NCI-H1436 treated with DMSO at 0.1 percent for 48 hours (cell line): Measurements from ENCODE around the gene POLA1.
A peak's percentile ranks its signal among the peaks of the same experiment; 100 is the strongest.
"Not testable (repeated sequence)": the region's sequence is repeated elsewhere in the genome, so short reads cannot be mapped to it uniquely, and the experiment has no call there.

Experiments
- DNase-seq: peaks from one replicate; lab custom pipeline; 2025; lab: John Stamatoyannopoulos, UW

Gene POLA1, protein sequence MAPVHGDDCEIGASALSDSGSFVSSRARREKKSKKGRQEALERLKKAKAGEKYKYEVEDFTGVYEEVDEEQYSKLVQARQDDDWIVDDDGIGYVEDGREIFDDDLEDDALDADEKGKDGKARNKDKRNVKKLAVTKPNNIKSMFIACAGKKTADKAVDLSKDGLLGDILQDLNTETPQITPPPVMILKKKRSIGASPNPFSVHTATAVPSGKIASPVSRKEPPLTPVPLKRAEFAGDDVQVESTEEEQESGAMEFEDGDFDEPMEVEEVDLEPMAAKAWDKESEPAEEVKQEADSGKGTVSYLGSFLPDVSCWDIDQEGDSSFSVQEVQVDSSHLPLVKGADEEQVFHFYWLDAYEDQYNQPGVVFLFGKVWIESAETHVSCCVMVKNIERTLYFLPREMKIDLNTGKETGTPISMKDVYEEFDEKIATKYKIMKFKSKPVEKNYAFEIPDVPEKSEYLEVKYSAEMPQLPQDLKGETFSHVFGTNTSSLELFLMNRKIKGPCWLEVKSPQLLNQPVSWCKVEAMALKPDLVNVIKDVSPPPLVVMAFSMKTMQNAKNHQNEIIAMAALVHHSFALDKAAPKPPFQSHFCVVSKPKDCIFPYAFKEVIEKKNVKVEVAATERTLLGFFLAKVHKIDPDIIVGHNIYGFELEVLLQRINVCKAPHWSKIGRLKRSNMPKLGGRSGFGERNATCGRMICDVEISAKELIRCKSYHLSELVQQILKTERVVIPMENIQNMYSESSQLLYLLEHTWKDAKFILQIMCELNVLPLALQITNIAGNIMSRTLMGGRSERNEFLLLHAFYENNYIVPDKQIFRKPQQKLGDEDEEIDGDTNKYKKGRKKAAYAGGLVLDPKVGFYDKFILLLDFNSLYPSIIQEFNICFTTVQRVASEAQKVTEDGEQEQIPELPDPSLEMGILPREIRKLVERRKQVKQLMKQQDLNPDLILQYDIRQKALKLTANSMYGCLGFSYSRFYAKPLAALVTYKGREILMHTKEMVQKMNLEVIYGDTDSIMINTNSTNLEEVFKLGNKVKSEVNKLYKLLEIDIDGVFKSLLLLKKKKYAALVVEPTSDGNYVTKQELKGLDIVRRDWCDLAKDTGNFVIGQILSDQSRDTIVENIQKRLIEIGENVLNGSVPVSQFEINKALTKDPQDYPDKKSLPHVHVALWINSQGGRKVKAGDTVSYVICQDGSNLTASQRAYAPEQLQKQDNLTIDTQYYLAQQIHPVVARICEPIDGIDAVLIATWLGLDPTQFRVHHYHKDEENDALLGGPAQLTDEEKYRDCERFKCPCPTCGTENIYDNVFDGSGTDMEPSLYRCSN (N-terminal part only)

DNA sequence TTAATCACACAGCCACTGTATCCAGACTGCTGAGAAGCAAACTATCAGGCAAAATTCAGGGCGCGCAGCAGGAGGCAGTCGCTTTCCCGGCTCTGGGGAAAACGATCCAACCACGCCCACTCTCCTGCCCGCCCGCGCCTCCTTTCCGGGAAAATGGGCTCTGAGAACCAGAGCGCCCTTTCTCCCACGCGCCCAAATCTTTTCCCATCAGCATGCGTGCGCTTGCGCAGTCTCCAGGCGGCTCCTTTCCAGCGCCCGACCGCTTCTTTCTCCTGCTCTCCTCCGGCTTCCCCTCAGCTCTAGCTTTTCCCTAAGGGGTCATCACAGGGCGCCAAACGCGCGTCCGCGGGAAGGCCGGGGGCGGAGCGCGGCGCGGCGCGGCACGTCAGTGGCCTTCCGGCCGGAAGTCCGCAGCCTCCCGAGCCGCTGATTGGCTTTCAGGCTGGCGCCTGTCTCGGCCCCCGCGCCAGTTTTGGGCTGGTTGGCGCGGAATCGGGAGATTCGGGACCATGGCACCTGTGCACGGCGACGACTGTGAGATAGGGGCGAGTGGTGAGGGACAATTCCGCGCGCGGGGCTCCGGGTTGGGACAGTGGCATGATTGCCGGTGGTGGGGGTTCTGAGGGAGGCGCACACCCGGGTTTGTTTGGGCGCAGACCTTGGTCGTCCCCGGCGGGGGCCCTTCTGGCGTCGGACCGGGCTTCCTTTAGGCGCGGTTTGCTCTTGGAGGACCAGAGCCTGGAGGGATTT is at the start of gene POLA1:
Gene POLA1, plus strand, starts transcription at position 466 of the 750 bp plus-strand sequence. Its CDS starts 44 bp downstream, at position 510.
- peak; percentile 71 for DNase-seq

DNA sequence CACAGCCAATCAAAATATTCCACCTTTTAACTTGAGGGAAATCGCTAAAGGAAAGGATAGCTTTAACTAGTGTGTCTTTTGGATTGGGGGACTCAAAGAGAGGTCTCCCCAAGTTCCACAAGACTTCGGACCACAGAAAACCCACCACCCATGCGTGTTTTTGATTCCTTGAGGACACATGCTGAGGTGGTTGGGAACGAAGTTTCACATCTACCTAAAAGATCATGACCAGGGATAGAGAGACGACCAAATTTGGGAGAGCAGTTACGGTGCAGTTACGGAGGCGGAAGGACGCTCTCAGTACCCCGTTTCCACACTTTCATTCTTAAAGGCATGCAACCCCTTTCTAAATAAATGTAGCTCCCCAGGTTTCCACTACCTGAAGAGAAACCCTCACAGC is 47.7 kb upstream of the POLA1 start:
- no peak for DNase-seq

DNA sequence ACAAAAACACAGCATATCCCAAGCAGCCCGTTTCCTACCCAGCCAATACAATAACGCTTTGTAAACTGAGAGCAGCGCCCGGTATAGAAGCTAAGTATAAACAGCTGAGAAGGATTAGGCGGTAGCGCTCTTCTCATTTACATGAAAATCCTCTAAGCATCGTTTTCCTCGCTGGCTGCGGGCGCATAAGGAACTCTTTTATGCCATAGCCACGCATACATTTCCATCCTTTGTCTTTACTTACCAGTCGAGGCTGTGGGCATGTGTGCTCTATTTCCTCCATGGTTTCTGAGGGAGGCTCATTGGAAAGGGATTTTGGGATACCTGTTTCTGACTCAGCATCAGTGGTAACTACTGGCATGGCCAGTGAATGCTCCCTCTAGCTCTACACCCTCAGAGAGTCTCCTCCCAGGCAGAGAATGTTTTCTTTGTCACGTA is 47.0 kb upstream of the POLA1 start:
- DNase-seq: no peak

DNA sequence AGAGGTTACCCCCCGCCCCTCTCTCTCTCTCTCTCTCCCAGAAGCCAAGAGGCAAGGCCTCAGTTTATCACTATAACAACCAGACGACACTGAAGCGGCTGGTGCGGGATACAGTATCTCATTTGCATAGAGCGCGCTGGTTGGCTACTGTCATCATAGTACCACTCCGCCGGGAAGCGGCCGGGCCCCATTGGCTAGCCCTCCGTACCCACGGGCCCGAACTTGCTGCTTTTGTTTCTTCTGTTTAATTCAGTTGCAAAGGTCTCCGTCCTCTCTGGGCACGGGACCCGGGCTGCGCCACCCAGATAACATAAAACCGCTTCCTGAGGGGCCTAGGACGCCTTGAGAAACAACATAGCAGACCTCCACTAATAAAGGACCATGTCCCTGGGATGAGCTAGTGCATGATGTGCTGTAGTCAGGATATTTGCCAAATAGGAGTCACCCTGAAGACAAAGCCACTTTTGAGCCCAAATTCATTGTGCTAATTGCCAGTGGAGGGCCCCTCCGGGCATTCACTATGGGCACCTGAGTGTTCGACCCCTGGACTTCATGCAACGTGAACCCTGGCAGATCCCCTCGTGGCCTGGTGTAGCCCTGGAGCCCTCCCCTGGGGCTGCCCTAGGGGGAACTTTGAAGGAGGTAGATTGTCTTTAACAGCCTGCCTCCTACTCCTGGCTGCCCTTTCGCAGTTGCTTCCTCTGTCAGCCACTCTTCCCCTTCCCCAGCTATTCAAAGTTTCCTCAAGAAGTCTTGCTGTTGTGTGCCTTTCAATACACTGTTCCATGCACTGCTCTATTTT is 46.3 kb upstream of the POLA1 start, which contains the start of gene PCYT1B:
Gene PCYT1B, minus strand, starts transcription at position 91 of the 802 bp plus-strand sequence. CDS start 242 bp downstream, outside the sequence.
- DNase-seq: peak; percentile 84

DNA sequence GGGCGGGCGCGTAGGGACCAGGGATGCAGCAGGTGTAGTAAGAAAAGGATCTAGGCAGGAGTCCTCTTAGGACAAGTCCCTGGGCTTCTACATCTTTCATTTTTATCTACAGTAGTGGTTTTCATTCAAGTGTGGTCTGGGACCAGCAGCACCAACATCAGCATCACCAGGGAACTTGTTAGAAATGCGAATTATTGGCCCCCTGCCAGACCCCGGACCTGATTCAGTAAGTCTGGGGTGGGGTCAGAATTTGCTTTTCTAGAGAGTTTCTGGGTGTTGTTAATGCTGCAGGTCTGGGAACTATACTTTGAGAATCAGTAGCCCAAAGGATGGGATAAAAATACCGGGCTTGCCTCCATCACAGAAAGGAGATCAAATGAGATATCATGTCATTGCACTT is 45.2 kb upstream of the POLA1 start:
- no peak for DNase-seq

DNA sequence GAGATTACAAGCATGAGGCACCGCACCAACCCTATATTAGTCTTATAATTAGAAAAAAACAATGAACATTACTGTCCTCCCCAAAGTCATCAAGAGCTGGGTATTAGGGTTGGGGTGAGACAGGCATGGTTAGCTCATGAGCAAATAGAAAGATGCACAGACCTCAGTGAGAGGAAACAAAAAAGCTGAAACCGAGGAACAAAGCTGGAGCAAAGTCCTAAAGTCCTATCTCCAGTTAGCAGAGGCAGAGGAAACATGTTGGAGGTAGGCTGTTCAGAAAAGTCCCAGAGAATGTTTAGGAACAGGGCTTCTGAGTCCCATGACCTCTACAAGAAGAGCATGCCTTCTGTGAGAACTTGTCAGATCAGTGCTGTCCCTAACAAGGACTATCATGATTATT is 41.9 kb upstream of the POLA1 start:
- no peak for DNase-seq

DNA sequence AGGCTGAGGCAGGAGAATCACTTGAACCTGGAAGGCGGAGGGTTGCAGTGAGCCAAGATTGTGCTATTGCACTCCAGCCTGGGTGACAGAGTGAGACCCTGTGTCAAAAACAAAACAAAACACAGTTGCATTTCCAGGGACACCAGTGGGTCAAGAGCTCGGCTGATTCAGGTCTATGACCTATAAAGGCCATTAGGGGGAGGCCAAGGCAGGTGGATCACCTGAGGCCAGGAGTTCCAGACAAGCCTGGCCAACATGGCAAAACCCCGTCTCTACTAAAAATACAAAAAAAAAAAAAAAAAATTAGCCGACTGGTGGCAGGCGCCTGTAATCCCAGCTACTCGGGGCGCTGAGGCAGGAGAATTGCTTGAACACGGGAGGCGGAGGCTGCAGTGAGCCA is 38.0 kb upstream of the POLA1 start:
- DNase-seq: not testable (repeated sequence)

DNA sequence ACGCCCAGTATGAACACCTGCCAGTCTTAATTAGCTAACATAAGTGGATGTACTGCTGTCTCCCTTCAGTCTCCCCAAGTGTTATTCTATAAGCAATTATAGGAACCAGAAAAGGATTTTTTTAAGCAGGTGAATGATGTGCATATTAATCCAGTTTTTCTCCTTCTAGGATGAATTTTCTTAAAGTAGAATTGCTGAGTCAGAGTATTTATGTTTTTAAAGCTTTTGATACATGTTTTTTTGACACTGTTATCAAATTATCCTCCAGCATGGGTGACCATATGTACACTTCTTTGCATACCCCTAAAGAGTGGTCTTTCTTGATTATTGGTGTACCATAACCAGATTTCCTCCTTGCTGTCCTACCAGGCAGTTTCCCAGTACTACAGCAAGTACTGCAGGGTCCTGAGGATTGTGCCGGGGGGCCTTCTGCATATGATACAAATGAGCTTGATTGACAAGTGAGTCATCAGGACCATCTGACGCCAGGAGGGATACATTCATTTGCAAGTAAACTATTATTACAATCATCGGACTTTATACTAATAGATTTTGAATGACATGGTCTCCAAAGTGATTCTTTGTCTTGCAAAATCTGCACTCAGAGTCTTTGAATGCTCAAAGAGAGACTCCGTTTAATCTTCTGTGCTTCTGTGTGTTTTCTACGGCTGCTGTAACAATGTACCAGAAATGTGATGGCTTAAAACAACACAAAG is 35.9 kb upstream of the POLA1 start:
- peak; percentile 17 for DNase-seq

DNA sequence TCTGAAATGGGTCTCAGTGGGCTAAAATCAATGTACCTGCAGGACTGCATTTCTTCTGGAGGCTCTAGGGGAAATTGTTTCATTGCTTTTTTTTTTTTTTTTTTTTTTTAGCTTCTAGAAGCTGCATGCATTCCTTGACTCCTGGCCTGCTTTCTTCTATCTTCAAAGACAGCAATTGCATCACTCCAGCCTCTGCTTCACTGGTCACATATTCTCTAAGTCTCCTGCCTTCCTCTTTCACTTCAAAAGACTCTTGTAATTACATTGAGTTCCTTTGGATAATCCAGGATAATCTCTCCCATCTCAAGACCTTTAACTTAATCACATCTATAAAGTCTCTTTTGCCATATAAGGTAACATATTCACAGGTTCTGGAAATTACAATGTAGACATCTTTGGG is 35.3 kb upstream of the POLA1 start:
- DNase-seq: no peak

DNA sequence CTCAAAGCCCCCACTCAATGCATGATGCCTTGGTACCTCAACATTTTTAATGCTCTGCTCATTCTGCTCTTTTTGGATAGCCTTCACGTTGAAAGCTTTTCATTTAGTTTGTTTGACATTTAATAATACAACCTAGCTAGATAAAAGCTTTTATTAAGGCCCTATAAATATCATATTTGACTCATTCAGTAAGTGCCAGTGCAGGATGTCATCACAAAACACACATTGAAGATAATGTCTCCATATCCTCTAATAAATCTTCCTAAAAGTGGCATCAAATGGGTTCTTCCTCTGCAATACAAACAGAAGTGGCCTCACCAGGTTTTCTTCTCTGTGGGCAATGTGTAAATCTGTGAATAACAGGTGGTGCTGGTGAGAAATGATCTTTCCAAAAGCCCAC is 34.6 kb upstream of the POLA1 start:
- DNase-seq: no peak

DNA sequence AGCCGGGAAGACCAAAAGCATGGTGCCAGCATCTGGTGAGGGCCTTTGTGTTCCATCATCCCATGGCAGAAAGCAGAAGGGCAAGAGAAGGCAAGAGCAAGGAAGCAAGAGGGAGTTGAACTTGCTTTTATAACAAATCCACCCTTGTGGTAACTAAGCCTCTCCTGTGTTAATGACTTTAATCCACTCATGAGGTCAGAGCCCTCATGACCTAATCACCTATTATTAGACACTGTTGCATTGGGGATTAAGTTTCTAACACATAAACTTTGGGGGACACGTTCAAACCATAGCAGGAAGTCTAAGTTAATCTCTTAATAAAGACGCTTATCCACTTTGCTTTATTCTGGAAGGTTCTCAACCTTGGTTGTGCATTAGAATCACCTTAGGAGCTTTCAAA is 34.1 kb upstream of the POLA1 start:
- DNase-seq: no peak

DNA sequence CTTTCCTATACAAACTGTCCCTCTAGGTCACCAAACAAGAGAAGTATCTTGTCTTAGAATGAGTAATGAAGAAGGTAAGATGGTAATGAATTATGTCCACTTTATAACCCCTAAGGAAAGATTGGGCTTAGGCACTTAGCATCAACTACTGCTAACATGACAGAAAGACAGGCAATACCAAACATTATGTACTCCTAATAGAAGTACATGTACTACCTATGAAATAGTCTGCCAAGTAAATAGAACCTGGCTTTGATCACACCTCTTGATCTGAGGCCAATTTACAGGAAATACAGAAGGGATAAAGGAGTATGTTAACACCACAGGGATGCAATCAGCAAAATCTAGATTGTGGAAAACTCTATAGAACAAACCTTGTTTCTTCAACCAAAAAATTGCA is 32.4 kb upstream of the POLA1 start:
- DNase-seq: no peak

DNA sequence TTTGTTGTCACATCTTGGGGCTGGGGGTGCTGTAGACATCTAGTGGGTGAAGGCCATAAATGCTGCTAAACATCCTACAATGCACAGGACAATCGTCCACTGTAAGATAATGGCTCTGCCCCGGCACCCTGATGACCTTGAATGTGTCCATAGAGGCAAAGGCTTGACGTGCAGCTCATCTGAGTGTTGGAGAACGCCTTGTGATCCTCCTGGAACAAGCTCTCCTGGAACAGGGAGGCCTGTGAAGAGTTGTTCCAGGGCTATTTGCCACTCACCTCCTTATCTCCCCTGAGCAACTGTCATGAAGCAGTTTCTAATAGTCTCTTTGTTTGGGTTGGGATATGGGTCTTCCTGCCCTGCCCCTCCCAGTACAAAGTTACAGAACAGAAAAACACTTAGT is 31.4 kb upstream of the POLA1 start:
- no peak for DNase-seq

DNA sequence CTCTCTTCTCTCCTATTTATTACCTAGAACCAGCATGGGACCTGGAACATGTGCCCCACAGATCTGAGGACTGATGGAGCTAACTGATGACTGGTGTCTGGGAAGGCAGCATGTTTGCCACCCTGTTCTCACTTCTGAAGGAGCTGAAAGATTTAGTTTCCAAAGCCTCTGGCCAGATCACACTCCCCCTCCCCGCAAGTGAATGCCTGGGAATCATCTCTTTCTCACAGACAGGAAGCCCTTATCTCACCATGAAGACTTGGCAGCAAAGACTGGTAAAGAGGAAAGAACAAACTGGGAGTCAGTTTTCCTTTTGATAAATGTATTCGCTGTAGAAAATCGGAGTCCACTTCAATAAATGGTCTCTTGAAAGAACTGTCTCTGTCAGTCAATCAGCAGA is 25.6 kb upstream of the POLA1 start:
- DNase-seq: no peak

DNA sequence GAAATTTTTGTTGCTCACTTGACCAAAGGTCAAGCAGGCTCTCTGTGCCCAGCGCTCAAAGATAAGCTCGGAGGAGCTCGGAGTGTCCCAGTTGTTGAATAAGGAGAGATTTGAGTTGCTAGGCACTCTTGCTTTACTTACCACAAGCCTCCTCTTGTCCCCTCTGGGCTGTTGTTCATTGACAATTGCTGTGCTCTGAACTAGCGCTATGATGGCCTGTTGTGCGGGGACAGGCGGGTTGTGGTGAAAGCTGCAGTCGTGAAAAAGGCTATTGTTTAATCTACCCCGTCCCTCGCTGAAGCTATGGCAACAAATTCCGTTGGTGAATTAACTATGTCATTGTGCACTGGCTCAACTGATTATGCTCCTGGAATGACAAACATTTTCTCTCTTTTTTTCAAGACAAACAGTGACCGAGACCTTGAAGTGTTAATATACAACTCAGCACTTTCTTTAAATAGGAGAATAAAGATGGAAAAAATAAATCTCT is 21.0 kb upstream of the POLA1 start:
- DNase-seq: no peak

DNA sequence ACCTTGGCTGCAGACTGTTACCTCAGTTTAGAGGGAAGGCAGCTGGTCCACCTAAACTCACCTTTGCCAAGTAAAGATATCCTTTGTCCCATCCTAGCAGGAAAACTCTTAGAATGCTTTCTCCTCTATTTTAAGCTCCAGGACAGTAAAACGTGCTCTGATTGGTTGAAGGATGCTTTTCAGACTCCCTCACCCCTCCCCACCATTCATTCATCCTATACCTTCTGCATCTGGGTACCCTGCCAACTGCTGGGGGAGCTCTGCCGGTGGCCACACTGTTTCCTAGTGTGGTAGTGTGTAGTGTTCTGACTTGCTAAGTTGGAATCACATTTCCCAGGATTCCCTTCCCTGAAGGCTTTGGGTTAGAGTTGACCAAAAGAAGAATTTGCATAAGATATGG is 20.3 kb upstream of the POLA1 start:
- no peak for DNase-seq

DNA sequence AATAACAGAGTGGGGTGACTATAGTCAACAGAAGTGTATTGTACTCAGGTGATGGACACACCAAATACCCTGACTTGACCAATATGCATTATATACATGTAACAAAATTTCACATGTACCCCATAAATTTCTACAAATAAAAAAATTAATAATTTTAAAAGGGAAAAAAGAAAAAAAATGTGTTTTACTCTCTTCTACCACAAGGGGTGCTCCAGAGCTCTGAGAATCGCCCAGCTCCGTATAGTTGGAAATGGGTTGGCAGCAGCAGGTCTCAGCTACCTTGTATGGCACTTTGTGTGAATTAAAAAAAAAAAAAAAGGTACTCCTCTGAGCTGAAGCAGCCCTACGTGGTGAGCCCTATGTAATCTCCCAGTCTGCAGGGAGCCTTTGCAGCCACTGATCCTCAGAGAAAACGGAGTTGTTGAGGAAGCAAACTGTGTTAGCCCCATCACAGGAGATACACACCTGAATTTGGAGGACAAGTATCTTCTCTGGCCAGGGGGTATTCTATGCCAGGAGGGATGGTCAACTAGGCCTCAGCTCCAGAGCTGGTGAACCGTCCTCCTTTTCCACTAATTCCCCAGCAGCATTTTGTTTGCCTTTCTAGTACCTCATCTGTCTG is 17.2 kb upstream of the POLA1 start:
- no peak for DNase-seq

DNA sequence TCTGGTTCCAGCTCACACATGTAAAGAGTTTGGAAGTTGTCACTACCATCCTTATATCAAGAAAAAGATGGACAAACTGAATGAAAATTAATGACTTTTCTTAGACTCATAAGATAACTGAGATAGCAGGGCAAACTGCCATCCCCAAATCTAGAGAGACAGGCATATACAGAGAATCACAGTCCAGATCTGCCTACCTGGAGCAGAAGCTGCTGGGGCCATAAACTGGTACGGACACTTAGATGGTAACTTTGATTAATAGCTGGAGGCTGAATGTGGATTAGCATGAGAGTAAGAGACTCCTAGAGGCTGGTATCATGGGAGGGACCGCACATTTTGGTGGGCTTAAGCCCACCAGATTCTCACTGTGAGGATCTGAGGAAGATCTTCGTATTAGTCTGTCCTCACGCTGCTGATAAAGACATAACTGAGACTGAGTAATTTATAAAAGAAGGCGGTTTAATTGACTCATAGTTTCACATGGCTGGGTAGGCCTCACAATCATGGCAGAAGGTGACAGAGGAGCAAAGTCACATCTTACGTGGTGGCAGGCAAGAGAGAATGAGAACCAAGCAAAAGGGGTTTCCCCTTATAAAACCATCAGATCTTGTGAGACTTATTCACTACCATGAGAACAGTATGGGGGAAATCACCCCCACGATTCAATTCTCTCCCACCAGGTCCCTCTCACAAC is 10.8 kb upstream of the POLA1 start:
- no peak for DNase-seq

DNA sequence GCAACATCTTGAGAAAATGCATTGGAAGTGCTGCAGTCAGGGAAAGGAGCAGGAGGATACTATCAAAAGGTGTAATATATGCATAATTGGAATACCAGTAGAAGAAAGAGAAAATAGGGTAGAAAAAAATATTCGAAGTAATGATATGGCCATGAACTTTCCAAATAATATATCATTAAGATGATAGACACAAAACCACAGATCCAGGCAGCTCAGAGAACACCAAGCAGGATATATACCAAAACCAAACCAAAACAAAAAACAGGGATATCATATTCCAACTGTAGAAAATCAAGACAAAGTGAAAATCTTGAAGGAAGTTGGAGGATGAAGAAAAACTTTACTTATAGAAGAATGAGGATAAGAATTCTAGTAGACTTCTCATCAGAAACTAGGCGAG is 9.7 kb upstream of the POLA1 start:
- no peak for DNase-seq
